Measurements from ENCODE around the gene FAM107A.

Gene FAM107A

GRCh38 chr3:58591517-58592510, 14.6 kb upstream of the FAM107A start:
- no peak for DNase-seq

GRCh38 chr3:58588030-58588614, 10.9 kb upstream of the FAM107A start:
- no peak for DNase-seq

- DNase-seq = no peak
Observed at GRCh38 chr3:58586776-58587192, 9.6 kb upstream of the FAM107A start.

GRCh38 chr3:58585994-58586393, 8.8 kb upstream of the FAM107A start:
- DNase-seq = no peak

GRCh38 chr3:58585005-58585786, 8.0 kb upstream of the FAM107A start:
- peak; percentile 60 for DNase-seq

GRCh38 chr3:58584690-58585004, 7.5 kb upstream of the FAM107A start:
- no peak for DNase-seq

- no peak for DNase-seq
Observed at GRCh38 chr3:58581328-58582091, 4.3 kb upstream of the FAM107A start.

- DNase-seq = no peak
Observed at GRCh38 chr3:58580826-58581327, 3.7 kb upstream of the FAM107A start.

- DNase-seq = no peak
Observed at GRCh38 chr3:58578873-58579272, 1.7 kb upstream of the FAM107A start.

GRCh38 chr3:58576716-58577115, 475 bp downstream of the FAM107A start:
- DNase-seq = no peak

GRCh38 chr3:58575971-58576652, 1.1 kb downstream of the FAM107A start:
- no peak for DNase-seq

- no peak for DNase-seq
Observed at GRCh38 chr3:58574682-58575081, 2.5 kb downstream of the FAM107A start.

GRCh38 chr3:58574106-58574505, 3.1 kb downstream of the FAM107A start:
- DNase-seq = no peak

- DNase-seq = no peak
Observed at GRCh38 chr3:58573640-58574039, 3.6 kb downstream of the FAM107A start.

GRCh38 chr3:58572634-58573230, 4.5 kb downstream of the FAM107A start:
- no peak for DNase-seq

GRCh38 chr3:58572013-58572633, 5.1 kb downstream of the FAM107A start:
- DNase-seq = no peak

GRCh38 chr3:58570851-58571250, 6.3 kb downstream of the FAM107A start:
- DNase-seq = no peak

GRCh38 chr3:58569287-58570001, 7.7 kb downstream of the FAM107A start:
- no peak for DNase-seq

- peak; percentile 71 for DNase-seq
Observed at GRCh38 chr3:58568572-58569286, 8.5 kb downstream of the FAM107A start.

- DNase-seq = no peak
Observed at GRCh38 chr3:58567251-58567515, 10.0 kb downstream of the FAM107A start.
